Measurements from ENCODE around the gene RASGRF1. TPM values are rescaled to one million over a fixed set of nuclear protein-coding genes. Genes with fewer than 3 reads are reported as not detected.

RASGRF1 gene
- total RNA-seq, 1 experiment from 2014 or later, result 0.59 TPM

- Histone ChIP-seq H3K4me3 (ENCODE audit: low read depth in 2 of 2, low read length in 2 of 2) (no peak overlapping the region), H3K4me1 (ENCODE audit: control insufficient read depth, insufficient read depth, low read length) (peaks cover 20% of the 10 kb centered on the region), H3K9me3 (ENCODE audit: control insufficient read depth, insufficient read depth, low read depth, low read length) (no peaks in the 10 kb centered on the region), H3K27ac (ENCODE audit: low read length) (no peak overlapping the region), H3K36me3 (ENCODE audit: control insufficient read depth, insufficient read depth, low read length) (no peaks in the 10 kb centered on the region), H3K27me3 (ENCODE audit: control insufficient read depth, insufficient read depth, low read length) (no peaks in the 10 kb centered on the region)
- no peak for ATAC-seq
- ChIA-PET POLR2A (no interaction called here), CTCF (no interaction called here)
- DNase-seq (ENCODE audit: low read depth, low spot score), result no peak
- BruUV-seq (replicated peaks), result no TSS peak
- intact Hi-C loops (cut with micrococcal nuclease; ENCODE audit: unreplicated experiment) (no loop called here), in situ Hi-C loops (cut with HindIII; ENCODE audit: low pct_unique_long_range_greater_than_20kb, low sequenced_read_pairs) (no loop called here)
- TF ChIP-seq CTCF (IDR thresholded peaks at IDR 0.05) (no peak), POLR2AphosphoS5 (IDR thresholded peaks at IDR 0.05; ENCODE audit: low read depth, low read length) (no peak)
These were observed 90.9 kb downstream of the RASGRF1 start for GRCh38 chr15:78999636-79000035.

GRCh38 chr15:78998526-78998925 is 92.1 kb downstream of the RASGRF1 start:
- POLR2A ChIA-PET, result no interaction called here
- no TSS peak for BruUV-seq (replicated peaks)
- DNase-seq (ENCODE audit: low read depth, low spot score) (no peak), ATAC-seq (no peak)
- in situ Hi-C loops (cut with HindIII; ENCODE audit: low pct_unique_long_range_greater_than_20kb, low sequenced_read_pairs), result no loop called here
- Histone ChIP-seq H3K9me3 (ENCODE audit: control insufficient read depth, insufficient read depth, low read depth, low read length) (no peaks in the 10 kb centered on the region), H3K4me1 (ENCODE audit: control insufficient read depth, insufficient read depth, low read length) (peaks cover 11% of the 10 kb centered on the region), H3K27me3 (ENCODE audit: control insufficient read depth, insufficient read depth, low read length) (no peaks in the 10 kb centered on the region), H3K4me3 (ENCODE audit: low read depth in 2 of 2, low read length in 2 of 2) (no peak overlapping the region), H3K27ac (ENCODE audit: low read length) (no peak overlapping the region), H3K36me3 (ENCODE audit: control insufficient read depth, insufficient read depth, low read length) (no peaks in the 10 kb centered on the region)
- CTCF ChIA-PET, result no interaction called here
- intact Hi-C loops (cut with micrococcal nuclease; ENCODE audit: unreplicated experiment), result no loop called here
- no peak for TF ChIP-seq POLR2AphosphoS5 (IDR thresholded peaks at IDR 0.05; ENCODE audit: low read depth, low read length)
- TF ChIP-seq REST (IDR thresholded peaks at IDR 0.05; ENCODE audit: insufficient read depth in 1 of 2, low read depth in 2 of 2, low read length in 1 of 2), result no peak
- TF ChIP-seq CTCF (IDR thresholded peaks at IDR 0.05), result no peak
- no peak for TF ChIP-seq SIN3A (IDR thresholded peaks at IDR 0.05; ENCODE audit: borderline replicate concordance, insufficient read depth, low read depth, low read length)
- no peak for TF ChIP-seq TCF7L2 (IDR thresholded peaks at IDR 0.05; ENCODE audit: low read depth, low read length)

Measured in Panc1 (cell line).